Erythroblast (primary cell): ENCODE results near the gene RFC3.
A peak's percentile ranks its signal among the peaks of the same experiment; 100 is the strongest.
"Not testable (repeated sequence)": the region's sequence is repeated elsewhere in the genome, so short reads cannot be mapped to it uniquely, and the experiment has no call there.

Experiments
- DNase-seq, 2 experiments: peaks; one replicate each; lab custom pipeline; 2025; lab: John Stamatoyannopoulos, UW
- GATA1 ChIP-seq: IDR thresholded peaks from 2 replicates; pipeline ENCODE4 v1.6.1; 2011; ENCODE audit warnings: low read depth, mild to moderate bottlenecking, control low read depth, low read length, moderate library complexity
- POLR2A ChIP-seq: IDR thresholded peaks from 2 replicates; pipeline ENCODE4 v1.6.1; 2011; ENCODE audit warnings: mild to moderate bottlenecking, low read length

Gene RFC3

GRCh38 chr13:33793726-33794125 lies 24.2 kb upstream of the RFC3 start:
- TF ChIP-seq POLR2A = no peak
- TF ChIP-seq GATA1 = no peak
- no peak for DNase-seq

- DNase-seq = no peak
- TF ChIP-seq GATA1 (no peak), POLR2A (no peak)
These were observed 23.4 kb upstream of the RFC3 start for GRCh38 chr13:33794576-33794975.

DNA sequence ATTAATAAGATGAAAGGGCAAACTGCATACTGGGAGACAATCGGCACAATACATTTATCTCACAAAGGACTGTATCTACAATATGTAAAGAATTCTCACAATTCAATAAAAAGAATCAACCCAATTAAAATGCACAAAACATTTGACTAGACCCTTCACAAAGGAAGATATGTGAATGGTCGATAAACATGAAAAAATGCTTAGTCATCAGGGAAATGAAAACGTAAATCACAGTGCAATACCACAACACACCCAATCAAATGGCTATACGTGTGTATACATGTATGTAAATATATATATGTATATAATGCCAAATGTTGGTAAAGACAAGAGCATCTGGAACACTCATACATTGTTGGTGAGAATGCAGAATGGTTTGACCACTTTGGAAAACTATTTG lies 21.9 kb upstream of the RFC3 start:
- TF ChIP-seq POLR2A (no peak), GATA1 (no peak)
- no peak for DNase-seq

- DNase-seq = no peak
- TF ChIP-seq GATA1 = no peak
- no peak for TF ChIP-seq POLR2A
These were observed 20.3 kb upstream of the RFC3 start for GRCh38 chr13:33797622-33798021.

DNA sequence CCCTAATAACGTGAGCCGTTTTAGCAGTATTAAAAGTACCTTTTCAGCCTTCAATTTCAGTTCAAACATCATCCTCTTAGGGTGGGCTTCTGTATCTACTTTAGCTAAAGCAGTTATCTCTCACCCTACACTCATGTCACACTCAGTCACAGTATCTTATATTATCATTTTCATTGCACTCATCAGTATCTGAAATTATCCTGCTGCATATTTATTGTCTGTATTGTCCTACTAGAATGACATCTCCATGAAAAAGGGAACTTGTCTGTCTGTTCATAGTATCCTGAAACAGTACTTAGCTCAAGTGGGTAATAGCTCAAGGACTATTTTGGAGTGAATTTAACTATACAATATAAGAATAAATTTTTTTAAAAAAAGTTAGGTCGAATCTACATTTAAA lies 19.9 kb upstream of the RFC3 start:
- TF ChIP-seq GATA1 = no peak
- TF ChIP-seq POLR2A = no peak
- no peak for DNase-seq

DNA sequence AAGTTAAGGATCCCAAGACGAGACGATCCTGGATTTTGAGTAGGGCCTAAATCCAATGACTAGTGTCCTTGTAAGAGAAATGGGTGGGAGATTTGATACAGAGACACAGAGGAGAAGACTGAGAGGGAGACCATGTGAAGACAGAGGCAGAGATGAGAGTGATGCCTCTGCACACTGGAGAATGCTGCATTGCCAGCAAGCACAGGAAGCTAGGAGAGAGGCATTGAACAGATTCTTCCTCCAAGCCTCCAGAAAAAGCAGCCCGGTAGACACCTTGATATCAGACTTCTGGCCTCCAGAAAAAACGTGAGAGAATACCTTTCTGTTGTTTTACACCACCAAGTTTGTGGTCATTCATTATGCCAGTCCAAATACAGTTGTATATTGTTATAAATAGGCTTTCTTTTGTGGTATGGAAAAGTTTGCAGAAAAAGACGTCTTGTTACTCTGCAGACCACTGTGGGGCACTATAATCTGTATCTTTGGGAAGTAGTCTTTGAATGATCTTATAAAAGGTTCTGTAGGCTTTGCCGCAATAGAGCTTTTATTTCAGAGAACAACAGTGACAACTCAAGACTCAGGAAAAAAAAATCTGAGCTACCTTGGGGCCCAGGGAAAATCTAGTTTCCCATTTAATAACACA lies 17.9 kb upstream of the RFC3 start:
- peak; percentile 7 to 36 for DNase-seq
- TF ChIP-seq GATA1 (no peak), POLR2A (no peak)

- no peak for DNase-seq
- TF ChIP-seq POLR2A (no peak), GATA1 (no peak)
These were observed 17.2 kb upstream of the RFC3 start for GRCh38 chr13:33800646-33801186.

GRCh38 chr13:33806470-33807248 lies 11.3 kb upstream of the RFC3 start:
- TF ChIP-seq GATA1 = no peak
- TF ChIP-seq POLR2A = no peak
- no peak for DNase-seq

- DNase-seq = not testable (repeated sequence)
These were observed 5.1 kb upstream of the RFC3 start for GRCh38 chr13:33812829-33813228.

- TF ChIP-seq GATA1 (no peak), POLR2A (no peak)
- DNase-seq = no peak
These were observed 2.9 kb upstream of the RFC3 start for GRCh38 chr13:33815011-33815550.

DNA sequence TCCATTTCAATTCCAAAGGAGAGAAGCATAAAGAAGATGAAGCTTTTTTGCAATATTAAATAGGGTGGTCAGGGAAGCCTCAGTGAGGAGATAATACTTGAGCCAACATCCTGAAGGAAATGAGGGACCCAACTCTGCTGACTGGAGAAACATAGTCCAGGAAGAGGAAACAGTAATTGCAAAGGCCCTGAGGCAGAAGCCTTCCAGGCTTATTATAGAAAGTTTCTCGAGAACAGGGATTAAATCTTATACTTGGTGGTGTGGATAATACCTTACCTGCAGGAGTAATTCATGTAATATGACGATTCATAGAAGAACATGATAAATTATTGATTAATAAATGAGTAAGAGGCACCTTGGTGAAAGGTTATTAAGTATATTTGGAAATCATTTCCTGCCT lies 1.0 kb upstream of the RFC3 start:
- TF ChIP-seq POLR2A (no peak), GATA1 (no peak)

GRCh38 chr13:33817513-33817900 lies 442 bp upstream of the RFC3 start:
- DNase-seq = no peak
- TF ChIP-seq GATA1 (no peak), POLR2A (no peak)

More for the DNA sequence above, 1.0 kb upstream of the RFC3 start:
- peak in 1 of 2 experiments; percentile 23 for DNase-seq

GRCh38 chr13:33825083-33825482 lies 7.1 kb downstream of the RFC3 start:
- DNase-seq = peak in 1 of 2 experiments; percentile 14
- TF ChIP-seq POLR2A (no peak), GATA1 (no peak)

GRCh38 chr13:33827139-33827538 lies 9.2 kb downstream of the RFC3 start:
- TF ChIP-seq POLR2A = no peak
- TF ChIP-seq GATA1 = no peak
- peak; percentile 68 to 80 for DNase-seq
